GM10847 (cell line): ENCODE results near the gene PMCH.

Experiments
- POLR2A ChIP-seq: IDR thresholded peaks from 2 replicates; pipeline ENCODE4 v1.6.1; 2011; ENCODE audit not compliant: insufficient read length; ENCODE audit errors: extremely low read depth

PMCH gene, protein sequence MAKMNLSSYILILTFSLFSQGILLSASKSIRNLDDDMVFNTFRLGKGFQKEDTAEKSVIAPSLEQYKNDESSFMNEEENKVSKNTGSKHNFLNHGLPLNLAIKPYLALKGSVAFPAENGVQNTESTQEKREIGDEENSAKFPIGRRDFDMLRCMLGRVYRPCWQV

DNA sequence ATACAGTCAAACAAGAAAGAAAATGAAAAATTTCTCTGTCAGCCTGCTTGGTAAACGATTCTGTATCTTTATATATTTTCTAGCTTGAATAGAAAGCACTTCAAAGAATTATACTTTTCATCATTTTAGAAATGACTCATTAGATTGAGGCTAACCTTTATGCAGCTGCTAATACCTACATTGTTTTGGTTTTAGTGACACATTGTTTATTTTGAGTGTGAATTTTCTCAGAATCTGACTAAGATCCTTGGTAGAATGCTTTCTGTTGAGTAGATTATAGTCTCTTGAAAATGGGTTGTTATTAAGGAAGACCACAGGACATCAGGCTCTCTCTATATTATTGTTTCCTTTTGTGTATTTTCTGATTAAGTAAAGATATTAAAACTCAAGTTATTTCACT lies at the start of gene PMCH:
PMCH (minus strand) TSS at position 45 of the 400 bp plus-strand sequence. CDS start 63 bp downstream, outside the sequence.
- no peak for TF ChIP-seq POLR2A

DNA sequence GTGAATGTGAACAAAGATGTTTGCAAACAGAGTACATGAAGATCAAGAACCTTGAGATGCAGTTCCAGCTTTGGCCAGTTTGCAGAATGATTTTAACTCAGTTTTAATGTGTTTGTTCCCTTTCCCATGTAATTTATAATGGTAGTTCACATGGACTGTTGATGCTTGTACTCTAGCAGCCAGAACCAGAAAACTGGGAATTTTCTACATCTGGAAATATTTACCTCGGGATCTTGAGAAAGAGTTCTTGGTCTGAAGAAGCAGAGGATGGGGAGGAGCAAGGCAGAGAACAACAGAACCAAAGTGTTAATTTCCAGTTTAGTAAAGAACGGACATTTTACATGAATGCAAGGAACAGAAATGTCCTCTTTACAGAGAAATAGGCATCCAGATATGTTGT lies 37.0 kb upstream of the PMCH start:
- no peak for TF ChIP-seq POLR2A

DNA sequence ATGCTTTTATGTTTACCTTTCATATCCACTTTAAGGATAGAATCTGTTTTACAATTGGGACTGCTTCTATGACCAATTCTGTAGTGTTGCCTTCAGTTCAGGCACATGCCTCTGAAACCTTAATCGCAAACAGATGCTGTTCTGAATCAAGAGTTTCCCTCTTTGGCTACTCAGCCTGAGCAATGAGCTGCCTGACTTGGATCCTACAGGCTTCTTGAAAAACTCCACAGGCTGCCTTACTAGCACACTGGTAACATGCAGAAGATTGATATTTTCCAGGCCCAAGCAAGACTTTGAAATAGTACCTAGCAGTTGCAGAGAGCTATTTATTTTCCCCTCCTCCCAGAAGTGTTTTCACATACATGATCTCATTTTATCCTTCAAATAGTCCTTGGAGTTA lies 34.8 kb upstream of the PMCH start:
- no peak for TF ChIP-seq POLR2A

DNA sequence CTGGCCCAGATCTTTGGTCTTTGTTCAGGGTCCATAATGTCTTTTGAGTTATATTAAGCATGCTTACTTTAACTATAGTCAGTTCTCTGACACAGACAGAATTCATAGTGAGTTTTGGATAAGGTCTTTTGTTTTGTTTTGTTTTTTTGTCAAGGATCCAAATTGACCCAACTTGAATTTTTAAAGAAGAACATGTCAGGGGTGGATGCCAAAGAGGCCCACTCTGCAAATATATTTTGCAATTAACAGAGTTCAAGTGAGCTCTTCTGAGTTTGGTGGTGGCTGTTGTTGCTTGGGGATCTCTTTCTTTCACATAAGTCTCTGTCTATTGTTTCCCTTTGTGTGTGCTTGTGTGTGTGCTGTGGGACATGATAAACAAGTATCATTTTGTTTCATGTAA lies 34.4 kb upstream of the PMCH start:
- TF ChIP-seq POLR2A: no peak

DNA sequence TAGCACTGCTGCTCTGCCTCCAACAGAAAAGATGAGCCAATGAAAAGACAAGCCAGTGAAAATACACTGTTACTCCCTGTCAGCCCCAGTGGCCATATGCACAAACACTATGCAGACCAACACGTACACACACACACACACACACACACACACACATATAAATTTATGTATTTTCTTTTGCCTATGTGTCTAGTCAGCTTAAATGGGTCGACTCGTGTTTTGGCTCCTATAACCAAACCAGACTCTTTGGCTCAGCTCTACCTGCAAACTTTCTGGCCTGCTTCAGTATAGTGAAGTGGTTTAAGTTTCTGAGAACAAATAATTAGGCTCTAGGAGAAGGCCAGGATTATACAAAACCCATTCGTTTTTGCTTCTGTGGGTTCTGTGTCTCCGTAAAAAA lies 30.3 kb upstream of the PMCH start:
- TF ChIP-seq POLR2A: no peak

DNA sequence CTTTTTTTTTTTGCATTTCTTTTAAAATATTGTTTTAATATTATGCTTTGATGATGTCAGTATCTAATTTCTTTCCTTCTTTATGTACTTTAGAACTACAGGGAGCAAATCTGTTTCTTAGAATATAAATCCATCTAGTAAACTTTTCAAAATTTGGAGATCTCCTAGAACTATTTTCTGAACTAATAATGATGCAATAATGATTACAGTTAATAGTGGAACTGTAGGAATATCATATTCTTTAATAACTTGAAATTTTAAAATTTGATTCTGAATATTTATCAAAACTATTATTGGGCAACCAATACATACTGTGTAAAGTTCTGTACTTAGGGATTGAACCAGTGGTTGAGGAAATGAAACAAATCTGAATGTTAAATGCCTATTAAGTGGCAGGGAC lies 23.1 kb upstream of the PMCH start:
- no peak for TF ChIP-seq POLR2A

DNA sequence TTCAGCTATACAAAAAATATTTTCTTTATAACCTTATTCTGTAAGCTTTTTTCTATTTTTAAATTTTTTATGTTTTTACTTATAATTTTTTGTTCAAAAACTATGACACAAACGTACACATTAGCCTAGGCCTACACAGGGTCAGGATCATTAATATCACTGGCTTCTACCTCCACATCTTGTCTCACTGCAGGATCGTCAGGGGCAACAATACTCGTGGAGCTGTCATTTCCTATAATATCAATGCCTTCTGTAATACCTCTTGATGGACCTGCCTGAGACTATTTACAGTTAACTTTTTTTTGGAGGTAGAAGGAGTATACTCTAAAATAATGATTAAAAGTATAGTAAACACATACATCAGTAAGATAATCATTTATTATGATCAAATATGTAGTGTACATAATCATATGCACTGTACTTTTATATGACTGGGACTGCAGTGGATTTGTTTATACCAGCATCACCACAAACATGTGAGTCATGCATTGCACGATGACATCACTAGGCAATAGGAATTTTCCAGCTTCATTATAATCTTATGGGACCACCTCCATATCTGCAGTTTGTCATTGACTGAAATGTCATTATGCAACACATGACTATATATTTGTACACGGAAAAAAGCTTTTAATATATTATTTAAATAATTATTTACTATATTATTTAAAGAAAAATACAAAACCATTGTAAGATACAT lies 18.5 kb upstream of the PMCH start:
- TF ChIP-seq POLR2A: no peak

DNA sequence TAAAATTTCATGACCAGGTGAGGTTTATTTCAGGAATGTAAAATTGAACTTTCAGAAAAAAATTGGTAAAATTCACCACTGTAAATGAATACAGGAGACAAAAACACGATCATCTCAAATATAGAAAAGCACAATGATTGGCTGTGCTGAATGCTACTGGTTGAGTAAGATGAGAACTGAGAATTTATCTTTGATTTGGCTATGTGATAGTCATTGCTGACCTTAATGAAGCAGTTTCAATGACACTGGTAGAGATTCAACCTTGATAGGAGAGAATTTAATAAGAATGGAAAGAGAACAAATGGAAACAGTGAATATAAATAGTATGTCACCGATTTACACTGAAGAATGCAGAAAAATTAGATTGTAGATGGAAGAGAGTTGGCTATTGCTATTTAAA lies 6.4 kb upstream of the PMCH start:
- TF ChIP-seq POLR2A: no peak

DNA sequence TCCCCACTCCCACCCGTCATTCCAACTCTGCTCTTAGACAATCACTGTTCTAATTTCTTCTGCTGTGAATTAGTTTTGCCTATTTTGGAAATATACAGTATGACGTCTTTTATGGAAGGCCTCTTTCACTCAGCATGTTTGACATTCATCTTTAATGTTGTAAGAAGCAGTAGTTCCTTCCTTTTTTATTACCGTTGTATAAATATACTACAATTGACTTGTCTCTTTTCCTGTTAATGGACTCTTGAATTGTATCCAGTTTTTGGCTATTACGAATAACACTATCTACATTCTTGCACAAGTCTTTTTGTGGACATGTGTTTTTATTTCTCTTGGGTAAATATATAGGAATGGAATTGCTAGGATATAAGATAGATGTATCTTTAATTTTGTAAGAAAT lies 4.9 kb upstream of the PMCH start:
- TF ChIP-seq POLR2A: no peak

DNA sequence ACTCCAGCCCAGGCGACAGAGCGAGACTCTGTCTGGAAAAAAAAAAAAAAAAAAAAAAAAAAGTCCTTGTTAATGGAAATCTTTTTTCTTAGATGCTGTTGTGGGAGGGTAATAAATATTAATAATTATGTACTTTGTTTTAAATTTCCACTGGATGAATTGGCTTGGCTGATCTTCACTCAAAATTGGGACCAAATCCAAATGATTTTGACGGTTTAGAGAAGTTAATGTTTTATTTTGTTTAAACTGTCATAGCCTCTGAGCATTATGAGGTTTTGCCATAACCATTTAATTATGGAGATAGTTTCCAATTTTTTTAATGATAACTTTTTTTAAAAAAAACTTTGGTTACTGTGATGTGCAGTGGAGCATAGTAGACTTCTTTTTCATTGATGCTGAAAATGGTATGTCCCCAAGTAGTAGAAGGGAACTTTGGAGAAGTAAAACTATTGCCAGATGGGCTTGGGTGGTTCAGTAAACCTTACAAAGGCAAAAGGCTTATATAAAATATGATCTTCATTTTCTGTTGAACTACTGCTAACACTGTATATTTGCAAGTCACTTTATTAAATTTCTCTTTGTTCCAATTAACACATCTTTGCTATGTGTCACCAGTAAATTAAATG lies 3.9 kb upstream of the PMCH start:
- TF ChIP-seq POLR2A: no peak

DNA sequence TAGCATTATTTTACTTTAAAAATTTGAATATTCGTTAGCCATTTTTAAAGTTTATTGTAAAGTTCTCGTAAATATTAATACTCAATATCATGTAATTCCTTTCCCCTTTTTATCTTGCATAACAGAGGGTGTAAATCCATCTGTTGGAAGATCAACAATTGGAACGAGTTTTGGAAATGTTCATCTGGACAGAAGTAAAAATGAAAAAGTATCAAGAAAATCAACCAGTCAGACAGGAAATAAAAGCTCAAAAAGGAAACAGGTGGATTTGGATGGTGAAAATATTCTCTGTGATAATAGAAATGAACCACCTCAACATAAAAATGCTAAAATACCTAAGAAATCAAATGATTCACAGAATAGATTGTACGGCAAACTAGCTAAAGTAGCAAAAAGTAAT lies 1.8 kb downstream of the PMCH start:
- TF ChIP-seq POLR2A: no peak

DNA sequence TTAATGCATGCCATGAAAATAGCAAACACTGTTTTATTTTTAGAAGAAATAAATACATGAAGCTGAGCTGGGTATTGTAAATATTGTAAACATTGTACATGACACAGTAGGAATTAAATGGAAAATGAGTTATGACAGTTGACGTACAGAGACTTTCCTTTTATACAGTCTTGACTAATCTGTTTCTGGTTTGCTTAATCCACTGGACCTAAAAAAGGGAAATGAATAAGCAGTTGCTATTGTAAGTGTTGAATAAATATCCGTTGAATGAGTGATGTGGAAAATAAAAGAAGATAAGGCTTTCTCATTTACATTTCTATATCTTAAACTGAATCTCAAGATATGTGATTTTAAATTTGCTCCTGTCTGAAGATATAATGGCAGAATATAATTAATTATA lies 15.0 kb downstream of the PMCH start:
- TF ChIP-seq POLR2A: no peak

DNA sequence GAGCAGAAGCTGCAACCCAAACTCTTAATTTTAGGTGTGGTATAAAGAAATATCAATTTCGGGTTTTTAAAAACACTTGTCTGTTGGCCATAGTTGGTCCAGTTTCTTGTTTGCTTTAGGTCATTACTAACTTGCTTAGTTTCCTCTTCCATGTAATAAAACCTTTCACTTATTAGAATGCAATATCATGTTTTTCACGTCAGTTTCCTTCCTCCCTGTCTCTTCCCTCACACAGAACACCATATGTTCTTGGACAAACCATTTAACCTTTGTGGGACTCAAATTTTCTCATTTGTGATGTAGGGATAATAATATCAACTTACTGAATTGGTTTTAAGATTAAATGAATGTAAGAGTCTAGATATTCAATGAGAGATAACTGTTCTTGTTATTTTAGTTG lies 22.9 kb downstream of the PMCH start:
- no peak for TF ChIP-seq POLR2A

DNA sequence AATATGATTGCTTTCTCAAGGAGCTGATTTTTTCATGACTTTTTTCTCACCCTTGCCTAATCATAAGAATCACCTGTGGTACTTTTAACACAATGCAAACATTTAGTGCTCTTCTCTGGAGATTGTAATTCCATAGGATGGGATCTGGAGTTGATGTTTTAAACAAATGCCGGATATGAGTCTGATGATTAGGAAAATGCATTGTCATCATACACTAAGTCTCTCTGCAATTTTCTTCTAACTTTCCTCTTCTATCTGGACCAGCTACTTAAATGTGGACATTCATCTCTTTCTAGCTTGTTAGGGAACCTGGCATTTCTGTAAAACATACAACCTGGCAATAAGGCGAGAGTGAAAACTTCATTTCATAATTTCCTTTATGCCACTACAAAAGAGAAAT lies 23.5 kb downstream of the PMCH start:
- no peak for TF ChIP-seq POLR2A

DNA sequence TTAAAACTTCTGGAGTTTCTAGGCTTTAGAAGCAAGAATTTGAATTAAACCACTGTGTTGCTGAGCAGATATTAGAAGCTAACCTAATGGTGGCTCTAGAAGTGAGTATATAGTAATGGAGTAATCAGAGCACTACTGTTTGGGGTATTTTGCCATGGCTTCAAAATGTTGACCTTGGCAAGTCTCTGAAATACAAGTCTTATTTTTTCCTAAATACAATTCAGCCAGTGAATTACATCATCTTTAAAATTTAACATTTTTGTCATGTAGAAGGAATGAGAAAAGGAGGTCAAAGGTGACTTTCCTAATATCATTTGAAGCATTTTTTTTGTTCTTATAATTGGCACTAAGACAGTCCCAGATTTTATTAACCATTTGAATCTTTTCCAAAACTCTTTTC lies 25.2 kb downstream of the PMCH start:
- TF ChIP-seq POLR2A: no peak

DNA sequence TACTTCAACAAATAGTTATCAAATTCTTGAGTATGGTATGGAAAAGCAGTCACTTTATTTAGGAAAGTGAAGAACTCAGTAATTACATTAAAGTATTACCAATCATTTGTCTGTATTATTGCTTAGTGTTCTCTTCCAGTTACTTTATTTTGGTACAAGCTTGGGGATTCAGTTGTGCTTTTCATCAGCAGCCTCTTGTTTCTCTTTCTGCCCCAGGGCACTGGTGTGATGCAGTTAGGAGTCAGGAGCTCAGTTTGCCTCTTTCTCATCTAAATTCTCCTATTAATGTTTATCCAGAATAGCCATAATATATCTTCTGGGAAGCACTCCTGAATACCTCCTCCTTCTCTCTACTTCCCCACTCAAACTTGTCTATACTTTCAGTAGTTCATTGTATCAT lies 25.7 kb downstream of the PMCH start:
- TF ChIP-seq POLR2A: no peak
